ENCODE data around the gene PSMA3. TPM values are rescaled to one million over a fixed set of nuclear protein-coding genes. Genes with fewer than 3 reads are reported as not detected.

The PSMA3 gene
- total and polyA plus RNA-seq, 4 donors, result 104 to 140 (median 130) TPM

- H3K27ac ChIP-seq (ENCODE audit: low read depth in 1 of 2, low read length in 2 of 2), result no peak overlapping the region
- intact Hi-C loops (cut with DNase I), result no loop called here
- ATAC-seq (ENCODE audit: low FRiP score) (no peak), DNase-seq (no peak)
- H3K4me1 ChIP-seq (ENCODE audit: control insufficient read depth in 1 of 2, insufficient read depth in 2 of 2, low read length in 2 of 2), result no peaks in the 10 kb centered on the region
- no peaks in the 10 kb centered on the region for H3K9me3 ChIP-seq (ENCODE audit: control insufficient read depth, low read length)
- H3K4me3 ChIP-seq (ENCODE audit: low read length in 2 of 2), result no peak overlapping the region
- no peaks in the 10 kb centered on the region for H3K36me3 ChIP-seq (ENCODE audit: control insufficient read depth in 1 of 2, insufficient read depth in 2 of 2, low read length in 1 of 2)
- WGBS, 2 donors, result 38 to 50% methylated on average over 2 of the region's 2 CpGs
- no peaks in the 10 kb centered on the region for H3K27me3 ChIP-seq (ENCODE audit: control insufficient read depth in 1 of 2, insufficient read depth in 2 of 2, low read length in 1 of 2)
These were observed 28.1 kb upstream of the PSMA3 start for GRCh38 chr14:58216544-58216943.

GRCh38 chr14:58227096-58227819, 17.4 kb upstream of the PSMA3 start:
- intact Hi-C loops (cut with DNase I), result no loop called here
- Histone ChIP-seq H3K4me1 (ENCODE audit: control insufficient read depth in 1 of 2, insufficient read depth in 2 of 2, low read length in 2 of 2) (no peaks in the 10 kb centered on the region), H3K27me3 (ENCODE audit: control insufficient read depth in 1 of 2, insufficient read depth in 2 of 2, low read length in 1 of 2) (no peaks in the 10 kb centered on the region), H3K27ac (ENCODE audit: low read depth in 1 of 2, low read length in 2 of 2) (no peak overlapping the region), H3K9me3 (ENCODE audit: control insufficient read depth, low read length) (no peaks in the 10 kb centered on the region), H3K36me3 (ENCODE audit: control insufficient read depth in 1 of 2, insufficient read depth in 2 of 2, low read length in 1 of 2) (peaks cover 0 to 5% of the 10 kb centered on the region in 2 donors), H3K4me3 (ENCODE audit: low read length in 2 of 2) (no peak overlapping the region)
- ATAC-seq (ENCODE audit: low FRiP score), result no peak
- 96 to 99% methylated on average over 5 of the region's 5 CpGs for WGBS, 2 donors
- no peak for DNase-seq

GRCh38 chr14:58238252-58239243, 6.1 kb upstream of the PSMA3 start:
- H3K27ac ChIP-seq (ENCODE audit: low read depth in 1 of 2, low read length in 2 of 2), result peak overlapping the region in 1 of 2 donors; percentile 61
- 13 to 14% methylated on average over 16 of the region's 16 CpGs for WGBS, 2 donors
- ATAC-seq (ENCODE audit: low FRiP score), result peak; percentile 57

GRCh38 chr14:58239244-58240195, 5.1 kb upstream of the PSMA3 start:
- Histone ChIP-seq H3K27me3 (ENCODE audit: control insufficient read depth in 1 of 2, insufficient read depth in 2 of 2, low read length in 1 of 2) (no peaks in the 10 kb centered on the region), H3K4me1 (ENCODE audit: control insufficient read depth in 1 of 2, insufficient read depth in 2 of 2, low read length in 2 of 2) (no peaks in the 10 kb centered on the region), H3K27ac (ENCODE audit: low read depth in 1 of 2, low read length in 2 of 2) (no peak overlapping the region), H3K9me3 (ENCODE audit: control insufficient read depth, low read length) (no peaks in the 10 kb centered on the region), H3K4me3 (ENCODE audit: low read length in 2 of 2) (peak overlapping the region; percentile 97 to 99), H3K36me3 (ENCODE audit: control insufficient read depth in 1 of 2, insufficient read depth in 2 of 2, low read length in 1 of 2) (no peaks in the 10 kb centered on the region)
- intact Hi-C loops (cut with DNase I), result loop anchor here in 1 of 2 donors (2.0 kb wide), 1 partner anchor 39 kb away; the partner anchor contains the start of gene ACTR10
- peak; percentile 89 for ATAC-seq (ENCODE audit: low FRiP score)
- peak; percentile 72 to 89 for DNase-seq
- WGBS, 2 donors, result 0 to 1% methylated on average over 23 of the region's 23 CpGs

More at GRCh38 chr14:58238252-58239243, 6.1 kb upstream of the PSMA3 start:
- no peak for DNase-seq
- intact Hi-C loops (cut with DNase I), result loop anchor here in 1 of 2 donors (2.0 kb wide), 1 partner anchor 38 kb away; the partner anchor contains the start of gene ACTR10
- Histone ChIP-seq H3K9me3 (ENCODE audit: control insufficient read depth, low read length) (no peaks in the 10 kb centered on the region), H3K4me1 (ENCODE audit: control insufficient read depth in 1 of 2, insufficient read depth in 2 of 2, low read length in 2 of 2) (no peaks in the 10 kb centered on the region), H3K36me3 (ENCODE audit: control insufficient read depth in 1 of 2, insufficient read depth in 2 of 2, low read length in 1 of 2) (no peaks in the 10 kb centered on the region), H3K4me3 (ENCODE audit: low read length in 2 of 2) (peak overlapping the region; percentile 97 to 99), H3K27me3 (ENCODE audit: control insufficient read depth in 1 of 2, insufficient read depth in 2 of 2, low read length in 1 of 2) (no peaks in the 10 kb centered on the region)

- peaks cover 3 to 7% of the 10 kb centered on the region in 2 donors for H3K4me1 ChIP-seq (ENCODE audit: control insufficient read depth in 1 of 2, insufficient read depth in 2 of 2, low read length in 2 of 2)
- DNase-seq, result no peak
- H3K27ac ChIP-seq (ENCODE audit: low read depth in 1 of 2, low read length in 2 of 2), result peak overlapping the region; percentile 73 to 77
- 0% methylated on average over 16 of the region's 16 CpGs for whole genome bisulfite sequencing, 2 donors
- H3K27me3 ChIP-seq (ENCODE audit: control insufficient read depth in 1 of 2, insufficient read depth in 2 of 2, low read length in 1 of 2), result no peaks in the 10 kb centered on the region
- no peaks in the 10 kb centered on the region for H3K9me3 ChIP-seq (ENCODE audit: control insufficient read depth, low read length)
- intact Hi-C loops (cut with DNase I), result loop anchor here in 1 of 2 donors (2.0 kb wide), 1 partner anchor 55 kb away; the partner anchor contains the start of gene ARID4A
- H3K36me3 ChIP-seq (ENCODE audit: control insufficient read depth in 1 of 2, insufficient read depth in 2 of 2, low read length in 1 of 2), result no peaks in the 10 kb centered on the region
- peak overlapping the region; percentile 57 to 64 for H3K4me3 ChIP-seq (ENCODE audit: low read length in 2 of 2)
- ATAC-seq (ENCODE audit: low FRiP score), result peak; percentile 48
These were observed 670 bp upstream of the PSMA3 start for GRCh38 chr14:58243790-58244555.

- Histone ChIP-seq H3K27me3 (ENCODE audit: control insufficient read depth in 1 of 2, insufficient read depth in 2 of 2, low read length in 1 of 2) (no peaks in the 10 kb centered on the region), H3K4me3 (ENCODE audit: low read length in 2 of 2) (peak overlapping the region; percentile 65 to 98), H3K4me1 (ENCODE audit: control insufficient read depth in 1 of 2, insufficient read depth in 2 of 2, low read length in 2 of 2) (peaks cover 3 to 7% of the 10 kb centered on the region in 2 donors), H3K36me3 (ENCODE audit: control insufficient read depth in 1 of 2, insufficient read depth in 2 of 2, low read length in 1 of 2) (no peaks in the 10 kb centered on the region), H3K27ac (ENCODE audit: low read depth in 1 of 2, low read length in 2 of 2) (no peak overlapping the region), H3K9me3 (ENCODE audit: control insufficient read depth, low read length) (no peaks in the 10 kb centered on the region)
- no peak for ATAC-seq (ENCODE audit: low FRiP score)
- intact Hi-C loops (cut with DNase I), result loop anchor here (2.0 to 5.0 kb wide), 2 partner anchors 52 to 53 kb away; partner anchors contain the start of gene ARID4A (in 2 of the 2)
- WGBS, 2 donors, result 5 to 6% methylated on average over 3 of the region's 3 CpGs
- DNase-seq, result no peak
These were observed 919 bp downstream of the PSMA3 start for GRCh38 chr14:58245562-58245961.

GRCh38 chr14:58249611-58250010, 5.0 kb downstream of the PSMA3 start:
- DNase-seq, result no peak
- no peak for ATAC-seq (ENCODE audit: low FRiP score)
- 92 to 93% methylated on average over 8 of the region's 8 CpGs for WGBS, 2 donors
- peaks cover 3 to 7% of the 10 kb centered on the region in 2 donors for H3K4me1 ChIP-seq (ENCODE audit: control insufficient read depth in 1 of 2, insufficient read depth in 2 of 2, low read length in 2 of 2)
- H3K9me3 ChIP-seq (ENCODE audit: control insufficient read depth, low read length), result no peaks in the 10 kb centered on the region
- peaks cover 0 to 6% of the 10 kb centered on the region in 2 donors for H3K36me3 ChIP-seq (ENCODE audit: control insufficient read depth in 1 of 2, insufficient read depth in 2 of 2, low read length in 1 of 2)
- H3K27me3 ChIP-seq (ENCODE audit: control insufficient read depth in 1 of 2, insufficient read depth in 2 of 2, low read length in 1 of 2), result no peaks in the 10 kb centered on the region
- intact Hi-C loops (cut with DNase I), result loop anchor here in 1 of 2 donors (5.0 kb wide), 1 partner anchor 48 kb away; the partner anchor contains the start of gene ARID4A
- H3K4me3 ChIP-seq (ENCODE audit: low read length in 2 of 2), result no peak overlapping the region
- no peak overlapping the region for H3K27ac ChIP-seq (ENCODE audit: low read depth in 1 of 2, low read length in 2 of 2)
